Measurements from ENCODE around the gene ADGRA1.

DNA sequence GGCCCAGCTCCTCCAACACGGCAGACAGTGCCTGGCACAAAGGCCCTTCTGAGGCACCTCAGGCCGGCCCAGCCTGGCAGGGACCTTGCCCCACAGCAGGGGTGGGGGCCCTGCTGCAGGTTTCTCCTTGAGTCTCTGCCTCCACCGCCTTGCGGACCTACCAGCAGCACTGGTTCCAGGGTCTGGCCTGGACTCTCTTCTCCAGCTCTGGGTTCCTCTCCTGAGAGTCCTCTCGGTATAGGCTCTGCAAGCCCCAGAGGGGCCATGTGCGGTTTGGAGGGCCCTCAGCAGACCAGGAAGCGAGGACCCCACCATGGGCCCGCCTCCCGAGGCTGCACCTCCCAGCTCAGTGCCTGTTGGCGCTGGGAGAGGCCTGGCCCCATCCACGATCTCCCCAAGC, 38.1 kb upstream of the ADGRA1 start:
- TF ChIP-seq POLR2A (IDR thresholded peaks at IDR 0.05; ENCODE audit: low read depth, low read length) (no peak), POLR2AphosphoS5 (IDR thresholded peaks at IDR 0.05; ENCODE audit: low read depth, low read length) (no peak), TAF1 (IDR thresholded peaks at IDR 0.05; ENCODE audit: low read depth, low read length) (no peak), SPI1 (IDR thresholded peaks at IDR 0.05; ENCODE audit: low read depth, low read length) (no peak)
